Measurements from ENCODE around the gene THAP4.
A peak's percentile ranks its signal among the peaks of the same experiment; 100 is the strongest.

Gene THAP4

GRCh38 chr2:241637795-241638660 lies 1.1 kb upstream of the THAP4 start:
- peak; percentile 29 to 46 for DNase-seq

- DNase-seq = peak in 1 of 2 donors; percentile 32
Measured at GRCh38 chr2:241636182-241637017, 558 bp downstream of the THAP4 start.

GRCh38 chr2:241635756-241636155 lies 1.2 kb downstream of the THAP4 start:
- DNase-seq = no peak

- no peak for DNase-seq
Measured at GRCh38 chr2:241633561-241633960, 3.4 kb downstream of the THAP4 start.

- no peak for DNase-seq
Measured at GRCh38 chr2:241632478-241633325, 4.3 kb downstream of the THAP4 start.

- DNase-seq = no peak
Measured at GRCh38 chr2:241629762-241630435, 7.1 kb downstream of the THAP4 start.

GRCh38 chr2:241627675-241628074 lies 9.3 kb downstream of the THAP4 start:
- no peak for DNase-seq

- peak in 1 of 2 donors; percentile 20 for DNase-seq
Measured at GRCh38 chr2:241620419-241620769, 16.6 kb downstream of the THAP4 start.

GRCh38 chr2:241619597-241620418 lies 17.1 kb downstream of the THAP4 start:
- no peak for DNase-seq

- no peak for DNase-seq
Measured at GRCh38 chr2:241618829-241619228, 18.1 kb downstream of the THAP4 start.

- no peak for DNase-seq
Measured at GRCh38 chr2:241618296-241618805, 18.6 kb downstream of the THAP4 start.

GRCh38 chr2:241617431-241618154 lies 19.4 kb downstream of the THAP4 start:
- DNase-seq = peak in 1 of 2 donors; percentile 69

GRCh38 chr2:241616168-241617125 lies 20.5 kb downstream of the THAP4 start:
- no peak for DNase-seq

- no peak for DNase-seq
Measured at GRCh38 chr2:241615522-241616052, 21.4 kb downstream of the THAP4 start.

GRCh38 chr2:241615041-241615440 lies 21.9 kb downstream of the THAP4 start:
- no peak for DNase-seq

GRCh38 chr2:241613017-241613780 lies 23.8 kb downstream of the THAP4 start:
- no peak for DNase-seq

- DNase-seq = no peak
Measured at GRCh38 chr2:241612156-241613016, 24.6 kb downstream of the THAP4 start.
